GM12878 (cell line): ENCODE measurements around the gene GEMIN8. TPM values are rescaled to one million over a fixed set of nuclear protein-coding genes. Genes with fewer than 3 reads are reported as not detected.

Experiments
- ATAC-seq: fragments of 200-7000 bp; cut with Tn5 transposase; 3 replicates; pipeline ENCODE4 v1.9.1; 2020; ENCODE audit warnings: mild to moderate bottlenecking, moderate library complexity
- BruUV-seq: library from RNA; stranded (reverse); fragments of 400-500 nt; replicated peaks from 2 replicates; lab custom pipeline; 2021; lab: Mats Ljungman, UMichigan
- CTCF ChIA-PET: fragments of 300-600 bp; sonication (Branson Sonifier 250); formaldehyde crosslinking; extraction: SDS; loops from one replicate; lab custom pipeline; 2021; ENCODE audit warnings: inconsistent platforms; lab: Yijun Ruan, JAX
- POLR2A ChIA-PET: fragments of 350-600 bp; formaldehyde crosslinking; extraction: SDS; loops from one replicate; lab custom pipeline; 2021; ENCODE audit warnings: inconsistent platforms; lab: Charles Lee
- RAD21 ChIA-PET: fragments of 300-600 bp; sonication (Branson Sonifier 250); formaldehyde crosslinking; loops from one replicate; lab custom pipeline; 2023; ENCODE audit warnings: antibody characterized with exemption; ENCODE audit not compliant: unreplicated experiment; lab: Charles Lee
- SMC1A ChIA-PET: fragments of 300-600 bp; sonication (Branson Sonifier 250); formaldehyde crosslinking; loops from one replicate; lab custom pipeline; 2023; ENCODE audit not compliant: unreplicated experiment, uncharacterized antibody; lab: Charles Lee
- DNase-seq: peaks from one replicate; pipeline ENCODE4 v3.0.0-alpha.2; 2011; ENCODE audit warnings: low read depth, low spot score
- FAIRE-seq: peaks from 3 replicates; lab custom pipeline; 2011; peaks lifted over from hg19 to GRCh38; lab: Jason Lieb, UNC
- H2AFZ ChIP-seq: 2 replicates; pipeline ENCODE4 v1.6.0; 2011; ENCODE audit warnings: low read depth, low read length, control low read depth; ENCODE audit not compliant: control insufficient read depth
- H3K27ac ChIP-seq: 2 replicates; pipeline ENCODE4 v1.5.1; 2011; ENCODE audit warnings: control low read depth; ENCODE audit not compliant: control insufficient read depth, insufficient read depth
- H3K27me3 ChIP-seq, 2 experiments: replicated peaks in 1 of 2; 2 replicates each; pipeline versions ENCODE4 v1.6.0 to v1.6.1; 2011; ENCODE audit warnings: low read length in 1 of 2; ENCODE audit not compliant: control insufficient read depth in 2 of 2, insufficient read depth in 2 of 2
- H3K36me3 ChIP-seq, 2 experiments: 2 replicates each; pipeline ENCODE4 v1.5.1; 2011; ENCODE audit warnings: low read length in 1 of 2; ENCODE audit not compliant: control insufficient read depth in 2 of 2, insufficient read depth in 2 of 2
- H3K4me1 ChIP-seq: 2 replicates; pipeline ENCODE4 v1.6.1; 2011; ENCODE audit warnings: mild to moderate bottlenecking, low read length, moderate library complexity, mixed read lengths; ENCODE audit not compliant: control insufficient read depth, insufficient read depth
- H3K4me2 ChIP-seq: 2 replicates; pipeline ENCODE4 v1.6.0; 2011; ENCODE audit warnings: control low read depth; ENCODE audit not compliant: control insufficient read depth, insufficient read depth
- H3K4me3 ChIP-seq: fragments of 200-600 bp; sonication (generic); 2 replicates; pipeline ENCODE4 v1.5.1; 2016
- H3K79me2 ChIP-seq: 2 replicates; pipeline ENCODE4 v1.6.0; 2011; ENCODE audit warnings: low read length; ENCODE audit not compliant: control insufficient read depth, insufficient read depth
- H3K9ac ChIP-seq: 2 replicates; pipeline ENCODE4 v1.8.0; 2011; ENCODE audit warnings: low read length, control low read depth, mixed read lengths; ENCODE audit not compliant: control insufficient read depth, insufficient read depth
- H3K9me3 ChIP-seq: replicated peaks from 3 replicates; pipeline ENCODE4 v1.5.1; 2011; ENCODE audit warnings: mild to moderate bottlenecking, low read length; ENCODE audit not compliant: control insufficient read depth, insufficient read depth
- H4K20me1 ChIP-seq: 2 replicates; pipeline ENCODE4 v1.6.0; 2011; ENCODE audit not compliant: control insufficient read depth, insufficient read depth
- CHD1 ChIP-seq: IDR thresholded peaks from 2 replicates; pipeline ENCODE4 v1.6.1; 2012; ENCODE audit warnings: low read depth, low read length, improper control_type of control experiment
- ETV6 ChIP-seq, 2 experiments: fragments of 450-650 bp in 1 of 2; IDR thresholded peaks in 1 of 2; conservative IDR thresholded peaks in 1 of 2; 2 replicates each; pipeline ENCODE4 v1.6.1; 2014; ENCODE audit warnings: antibody characterized with exemption in 1 of 2, borderline replicate concordance in 1 of 2, low read depth in 1 of 2, mild to moderate bottlenecking in 1 of 2, moderate library complexity in 1 of 2
- MEF2B ChIP-seq: fragments of 450-650 bp; IDR thresholded peaks from 2 replicates; pipeline ENCODE4 v1.6.1; 2018; ENCODE audit warnings: mild to moderate bottlenecking, moderate library complexity; ENCODE audit not compliant: partially characterized antibody, poor library complexity, severe bottlenecking
- SREBF2 ChIP-seq: IDR thresholded peaks from 2 replicates; pipeline ENCODE4 v1.6.1; 2012; ENCODE audit warnings: mild to moderate bottlenecking, low read length
- SUPT20H ChIP-seq: IDR thresholded peaks from 2 replicates; pipeline ENCODE4 v1.6.1; 2011; ENCODE audit warnings: low read depth, mild to moderate bottlenecking, low read length, moderate library complexity, borderline replicate concordance; ENCODE audit not compliant: control insufficient read depth
- WGBS: methylation state at CpG from one replicate; pipeline ENCODE4 v1.1.6; 2016; ENCODE audit warnings: low lambda C conversion rate; ENCODE audit not compliant: insufficient replicate concordance, insufficient coverage; ENCODE audit errors: missing lambda C conversion rate; 5-methylcytosine and 5-hydroxymethylcytosine counted together
- in situ Hi-C: fragments of 300-500 bp; cut with MboI; formaldehyde crosslinking; loops from 9 replicates; pipeline ENCODE4 v1.14.3; 2018; ENCODE audit warnings: mixed read lengths
- intact Hi-C: fragments of 100-400 bp; cut with micrococcal nuclease; formaldehyde crosslinking; loops from one replicate; pipeline ENCODE4 v1.14.2; 2022; ENCODE audit not compliant: unreplicated experiment
- polyA plus RNA-seq, 11 experiments: library from polyadenylated mRNA; depleted of rRNA in 4 of 11; unstranded in 6 of 11; stranded (reverse) in 5 of 11; fragments of >200 nt; fragmentation: Nextera tagmentation in 4 of 11; fragmentation: Illumina TruSeq in 1 of 11; extraction: Ambion mirVana in 4 of 11; extraction: Trizol in 1 of 11; gene quantifications; 1 replicate in 1 of 11; 2 replicates in 10 of 11; pipeline versions ENCODE4 v1.2.1 to v1.2.3, GENCODE V29; 2011 to 2016; ENCODE audit warnings: inconsistent platforms in 2 of 11, missing spikeins in 2 of 11, low read depth in 1 of 11
- total RNA-seq, 4 experiments: library from RNA; depleted of rRNA in 3 of 4; stranded (reverse); fragments of >200 nt in 3 of 4; fragmentation: Illumina TruSeq in 1 of 4; extraction: Trizol in 1 of 4; gene quantifications; 2 replicates each; pipeline versions ENCODE4 v1.2.1 to v1.2.3, GENCODE V29; 2013 to 2021

The GEMIN8 gene
- total and polyA plus RNA-seq, 10 of the 15 experiments (the other 5 are each of a cell fraction or from before 2014, with no cell fraction given): 18.4 to 87.0 (median 27.7) TPM

- peak; percentile 83 for ATAC-seq
- in situ Hi-C loops: no loop called here
- Histone ChIP-seq H3K79me2 (no peaks in the 10 kb centered on the region), H2AFZ (no peak overlapping the region), H4K20me1 (no peaks in the 10 kb centered on the region), H3K9me3 (no peaks in the 10 kb centered on the region), H3K36me3 (no peaks in the 10 kb centered on the region), H3K4me3 (no peak overlapping the region), H3K9ac (no peak overlapping the region), H3K4me1 (no peaks in the 10 kb centered on the region), H3K4me2 (no peak overlapping the region), H3K27ac (no peak overlapping the region), H3K27me3 (no peaks in the 10 kb centered on the region)
- no peak for DNase-seq
- ChIA-PET RAD21 (no interaction called here), POLR2A (no interaction called here), SMC1A (interaction anchor here (1.0 kb wide), 1 partner anchor 57 kb away, joined by 3 read pairs; no protein-coding TSS in a partner anchor), CTCF (no interaction called here)
- no peak for FAIRE-seq
- 10% methylated on average over 4 of the region's 4 CpGs for WGBS
- BruUV-seq: no TSS peak
- TF ChIP-seq SUPT20H (no peak), SREBF2 (no peak), MEF2B (peak; percentile 36)
- intact Hi-C loops: no loop called here
Measured at GRCh38 chrX:13968198-13968597, 61.5 kb downstream of the GEMIN8 start.

- Histone ChIP-seq H3K4me2 (no peak overlapping the region), H3K9me3 (no peaks in the 10 kb centered on the region), H3K9ac (no peak overlapping the region), H3K4me3 (no peak overlapping the region), H3K4me1 (no peaks in the 10 kb centered on the region), H3K27me3 (no peaks in the 10 kb centered on the region), H4K20me1 (no peaks in the 10 kb centered on the region), H3K36me3 (no peaks in the 10 kb centered on the region), H3K79me2 (no peaks in the 10 kb centered on the region), H2AFZ (no peak overlapping the region), H3K27ac (no peak overlapping the region)
- BruUV-seq: no TSS peak
- 62% methylated on average over 9 of the region's 9 CpGs for WGBS
- CTCF ChIA-PET: no interaction called here
- POLR2A ChIA-PET: no interaction called here
- SMC1A ChIA-PET: interaction anchor here (1.0 kb wide), 1 partner anchor 58 kb away, joined by 3 read pairs; no protein-coding TSS in a partner anchor
- FAIRE-seq: no peak
- intact Hi-C loops: no loop called here
- RAD21 ChIA-PET: no interaction called here
- ATAC-seq: no peak
- TF ChIP-seq CHD1 (no peak), ETV6 (conservative IDR thresholded peaks at IDR 0.05 in 1 of 2, IDR thresholded peaks at IDR 0.05 in 1 of 2; ENCODE audit: borderline replicate concordance in 1 of 2, low read depth in 1 of 2) (no peak)
- no peak for DNase-seq
- in situ Hi-C loops: no loop called here
Measured at GRCh38 chrX:13967636-13968035, 62.1 kb downstream of the GEMIN8 start.
